Placental pericyte (primary cell): ENCODE measurements around the gene ADAM10. TPM values are rescaled to one million over a fixed set of nuclear protein-coding genes. Genes with fewer than 3 reads are reported as not detected.

Experiments
- small RNA-seq: library from RNA; depleted of rRNA; stranded (forward); fragments of <200 nt; gene quantifications from one replicate; pipeline ENCODE3, GENCODE V24; 2012; ENCODE audit warnings: low replicate concordance
- total RNA-seq: library from RNA; depleted of rRNA; stranded (reverse); fragments of >200 nt; gene quantifications from 2 replicates; pipeline ENCODE4 v1.2.3, GENCODE V29; 2012

Gene ADAM10
- 120 and 271 TPM in 2 replicates for total RNA-seq

GRCh38 chr15:58749532-58750337 lies at the start of gene ADAM10:
Gene ADAM10 (minus strand): TSS chr15:58749707. CDS start chr15:58749534, 173 bp downstream.

GRCh38 chr15:58770857-58771620 lies 21.5 kb upstream of the ADAM10 start, which contains the start of gene MINDY2:
Gene MINDY2 (plus strand): TSS chr15:58771302. CDS start chr15:58771396, 94 bp downstream.

Small RNA genes within 50 kb of the gene (small RNA-seq; reads per million reads assigned to genes)
- gene AC091046.1 = not detected
- gene RF00012 = not detected

Other genes starting within 250 kb of the ADAM10 start
- gene MINDY2, start 21.6 kb upstream of the ADAM10 start, total RNA-seq = 24.6 and 26.7 TPM in 2 replicates
- 72.3 and 88.4 TPM in 2 replicates for gene SLTM, start 184.0 kb upstream of the ADAM10 start, total RNA-seq
- gene RNF111, start 238.0 kb upstream of the ADAM10 start, total RNA-seq = 22.3 and 28.1 TPM in 2 replicates